RPMI8226 (cell line): ENCODE results near the gene HSD17B10.
"Not testable (repeated sequence)": the region's sequence is repeated elsewhere in the genome, so short reads cannot be mapped to it uniquely, and the experiment has no call there.

Experiments
- DNase-seq: peaks from one replicate; pipeline ENCODE4 v3.0.0-alpha.2; 2015

The HSD17B10 gene

DNA sequence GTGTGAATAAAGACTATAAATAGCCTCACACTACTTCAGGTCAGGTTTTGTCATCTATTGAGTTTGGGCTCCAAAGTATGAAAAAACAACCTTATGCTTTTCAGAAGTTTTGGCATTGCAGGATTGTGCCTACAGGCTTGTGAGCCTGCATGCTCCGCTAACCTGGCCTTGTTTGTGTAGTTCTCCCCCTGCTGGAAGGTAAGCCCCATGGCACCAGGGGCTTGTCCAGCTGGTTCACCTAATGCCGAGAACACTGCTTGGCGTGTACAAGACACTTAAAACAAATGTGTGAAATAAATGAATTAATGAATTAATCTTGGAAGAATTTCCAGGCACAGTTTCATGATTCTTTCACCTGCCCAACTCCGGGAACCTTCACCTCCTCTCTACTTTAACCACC lies 1.8 kb upstream of the HSD17B10 start:
- peak; percentile 80 for DNase-seq

DNA sequence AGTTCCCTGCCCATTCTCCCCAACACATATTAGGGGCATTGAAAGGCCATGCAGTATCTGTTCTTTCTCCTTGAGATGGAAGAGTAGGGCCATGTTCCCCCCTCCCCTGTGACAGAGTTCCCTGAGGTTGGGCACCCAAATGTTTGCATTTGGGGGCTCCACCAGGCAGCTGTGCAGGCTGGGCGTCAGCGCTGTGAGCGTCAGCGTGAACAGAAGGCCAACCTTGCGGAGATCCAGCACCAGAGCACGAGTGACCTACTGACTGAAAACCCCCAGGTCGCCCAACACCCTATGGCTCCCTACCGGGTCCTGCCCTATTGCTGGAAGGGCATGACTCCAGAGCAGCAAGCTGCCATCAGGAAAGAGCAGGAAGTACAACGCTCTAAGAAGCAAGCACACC lies 3.9 kb downstream of the HSD17B10 start:
- no peak for DNase-seq

- DNase-seq = no peak
Measured at GRCh38 chrX:53429755-53430154, 4.4 kb downstream of the HSD17B10 start.

DNA sequence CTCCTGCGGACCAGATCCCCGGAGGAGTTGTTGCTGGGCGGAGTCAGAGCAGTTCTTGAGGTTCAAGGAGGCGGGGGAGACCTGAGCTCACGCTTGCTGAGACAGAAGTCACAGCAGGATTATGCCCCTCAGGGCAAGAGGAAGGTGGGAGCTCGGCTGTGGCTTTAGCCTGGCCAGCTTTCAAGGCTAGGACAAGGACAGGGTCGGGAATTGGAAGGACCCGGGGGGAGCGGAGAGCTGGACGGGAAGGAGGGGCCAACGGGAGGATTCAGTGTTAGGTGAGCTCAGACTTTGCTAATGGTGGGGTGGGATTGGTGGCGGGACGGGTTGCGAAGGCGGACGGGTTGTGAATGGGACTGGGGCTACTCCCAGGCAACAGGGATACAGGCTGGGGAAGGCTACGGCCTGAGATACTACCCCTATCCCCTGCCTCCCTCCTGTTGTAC lies 11.3 kb downstream of the HSD17B10 start, which contains the start of gene RIBC1:
TSS of gene RIBC1 (plus strand) at position 13 of the 446 bp plus-strand sequence. CDS start 3,404 bp downstream, outside the sequence.
- no peak for DNase-seq

DNA sequence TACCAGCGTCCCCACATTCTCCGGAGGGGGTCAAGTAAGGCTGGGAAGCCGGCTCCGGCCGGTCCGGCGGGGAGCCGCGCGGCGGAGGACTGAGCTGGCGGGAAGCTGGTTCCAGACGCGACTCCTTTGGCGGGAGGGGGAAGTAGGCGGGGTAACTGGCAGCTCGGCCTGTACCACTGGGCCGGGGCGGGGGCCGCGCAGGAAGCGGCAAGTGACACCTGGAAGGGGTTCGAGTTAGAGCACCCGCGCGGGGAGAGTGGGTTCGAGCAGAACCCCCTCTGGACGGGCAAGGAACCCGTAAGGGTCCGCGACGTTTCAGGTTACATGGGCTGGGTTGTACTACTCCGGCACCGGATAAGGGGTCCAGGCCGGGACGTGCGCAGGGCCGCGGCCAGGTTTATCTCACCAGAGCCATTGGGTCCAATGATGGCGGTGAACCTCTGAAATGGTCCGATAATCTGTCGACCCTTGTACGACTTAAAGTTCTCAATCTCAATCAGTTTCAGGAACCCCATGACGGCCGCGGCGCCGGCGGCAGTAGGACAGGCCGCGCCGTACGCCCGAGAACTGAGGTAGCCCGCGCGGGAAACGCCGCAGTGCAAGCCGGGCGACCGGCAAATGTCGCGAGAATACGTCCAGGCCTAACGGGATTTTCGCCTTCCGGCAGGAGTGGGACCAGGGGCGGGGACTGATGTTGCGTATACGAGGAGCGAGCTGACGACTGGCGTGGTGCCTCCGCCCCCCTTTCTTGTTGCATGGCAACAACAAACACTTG lies 11.9 kb downstream of the HSD17B10 start, which contains the start of gene SMC1A:
TSS of gene SMC1A (minus strand) at position 569 of the 775 bp plus-strand sequence. CDS start at position 515, 54 bp downstream.
- peak; percentile 98 for DNase-seq

GRCh38 chrX:53421772-53422085 lies 12.4 kb downstream of the HSD17B10 start:
- no peak for DNase-seq

DNA sequence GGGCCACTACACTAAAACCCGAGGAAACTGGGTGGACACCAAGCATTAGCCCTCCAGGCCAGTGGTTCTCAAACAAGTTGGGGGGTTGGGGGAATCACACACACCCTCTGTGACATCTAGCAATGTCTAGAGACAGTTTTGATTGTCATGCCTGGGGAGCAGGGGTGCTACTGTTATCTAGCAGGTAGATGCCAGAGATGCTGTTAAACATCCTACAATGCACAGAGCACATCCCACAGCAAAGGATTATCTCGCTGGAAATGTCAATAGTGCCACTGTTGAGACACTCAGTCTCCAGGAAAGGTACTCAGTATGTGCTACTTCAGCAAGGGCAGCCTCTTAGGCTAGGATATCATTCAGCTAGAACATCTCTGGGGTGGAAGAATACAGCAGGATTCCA lies 13.0 kb downstream of the HSD17B10 start:
- no peak for DNase-seq

DNA sequence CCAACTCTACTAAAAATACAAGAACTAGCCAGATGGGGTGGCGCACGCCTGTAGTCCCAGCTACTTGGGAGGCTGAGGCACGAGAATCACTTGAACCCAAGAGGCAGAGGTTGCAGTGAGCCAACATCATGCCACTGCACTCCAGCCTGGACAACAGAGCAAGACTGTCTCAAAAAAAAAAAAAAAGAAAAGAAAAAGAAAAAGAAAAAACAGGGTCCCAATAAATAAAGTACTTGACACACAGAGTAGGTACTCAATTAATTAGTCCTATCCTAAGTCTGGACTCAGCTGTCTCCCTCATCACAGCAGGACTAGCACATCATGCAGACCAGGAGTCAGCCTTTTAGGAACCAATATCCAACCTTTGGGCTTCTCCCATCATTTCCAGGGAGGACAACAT lies 13.8 kb downstream of the HSD17B10 start:
- DNase-seq = not testable (repeated sequence)

- DNase-seq = no peak
Measured at GRCh38 chrX:53412446-53412845, 21.7 kb downstream of the HSD17B10 start.

DNA sequence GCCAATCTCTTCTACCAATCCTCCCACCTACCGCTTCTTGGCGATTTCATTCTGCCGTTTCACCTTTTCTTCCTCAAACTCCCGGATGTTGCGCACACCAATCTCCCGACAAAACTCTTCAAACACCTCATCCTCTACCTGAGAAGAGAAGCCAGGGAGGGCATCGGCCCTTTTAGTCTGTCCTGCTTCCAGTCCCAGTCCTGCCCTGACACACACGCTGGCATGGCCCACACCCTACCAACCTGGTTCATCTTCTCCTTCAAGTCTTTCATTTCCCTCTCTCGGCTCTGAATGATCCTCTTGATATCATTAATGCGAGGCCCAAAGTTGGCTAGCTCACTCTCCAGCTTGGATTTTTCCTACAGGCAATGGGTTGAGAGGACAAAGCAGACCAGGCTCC lies 30.6 kb downstream of the HSD17B10 start:
- no peak for DNase-seq

- DNase-seq = no peak
Measured at GRCh38 chrX:53398216-53398615, 36.0 kb downstream of the HSD17B10 start.

- no peak for DNase-seq
Measured at GRCh38 chrX:53395605-53396298, 38.4 kb downstream of the HSD17B10 start.

GRCh38 chrX:53383376-53384076 lies 50.6 kb downstream of the HSD17B10 start:
- no peak for DNase-seq
